SU-DHL-6 (cell line): ENCODE results near the gene RFLNA.

Experiments used
- EZH2phosphoT487 ChIP-seq: fragments of 200-600 bp; sonication (generic), shearing (Covaris generic); conservative IDR thresholded peaks from 2 replicates; pipeline ENCODE4 v1.6.1; 2018; ENCODE audit warnings: mild to moderate bottlenecking, antibody characterized with exemption, low read length, moderate library complexity, mixed read lengths
- TF ChIP-seq, protein P1 (sequence below): fragments of 200-600 bp; sonication (generic); IDR thresholded peaks from one replicate; pipeline ENCODE4 v1.5.1; 2017; ENCODE audit warnings: antibody characterized with exemption, mild to moderate bottlenecking, low read length, moderate library complexity; ENCODE audit not compliant: insufficient read depth, poor library complexity, severe bottlenecking

DNA sequence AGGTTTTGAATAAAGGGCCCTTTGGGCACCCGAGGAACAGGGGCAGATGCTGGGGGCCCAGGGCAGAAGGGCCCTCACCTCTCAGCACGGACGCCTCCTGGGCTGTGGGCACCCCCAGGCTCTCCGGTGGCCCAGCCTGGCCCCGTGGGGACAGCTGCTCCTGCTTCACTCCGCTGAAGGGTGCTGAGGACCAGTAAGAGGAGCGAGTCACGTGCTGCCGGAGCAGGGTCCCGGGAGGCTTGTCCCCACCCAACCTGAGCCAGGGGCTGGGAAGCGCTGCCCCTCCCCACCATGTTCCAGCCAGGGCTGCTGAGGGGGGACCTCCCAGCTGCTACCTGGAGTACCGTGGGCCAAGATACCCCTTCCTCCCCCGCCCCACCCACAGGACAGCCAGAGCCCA, 59.5 kb downstream of the RFLNA start:
- TF ChIP-seq, protein P1, sequence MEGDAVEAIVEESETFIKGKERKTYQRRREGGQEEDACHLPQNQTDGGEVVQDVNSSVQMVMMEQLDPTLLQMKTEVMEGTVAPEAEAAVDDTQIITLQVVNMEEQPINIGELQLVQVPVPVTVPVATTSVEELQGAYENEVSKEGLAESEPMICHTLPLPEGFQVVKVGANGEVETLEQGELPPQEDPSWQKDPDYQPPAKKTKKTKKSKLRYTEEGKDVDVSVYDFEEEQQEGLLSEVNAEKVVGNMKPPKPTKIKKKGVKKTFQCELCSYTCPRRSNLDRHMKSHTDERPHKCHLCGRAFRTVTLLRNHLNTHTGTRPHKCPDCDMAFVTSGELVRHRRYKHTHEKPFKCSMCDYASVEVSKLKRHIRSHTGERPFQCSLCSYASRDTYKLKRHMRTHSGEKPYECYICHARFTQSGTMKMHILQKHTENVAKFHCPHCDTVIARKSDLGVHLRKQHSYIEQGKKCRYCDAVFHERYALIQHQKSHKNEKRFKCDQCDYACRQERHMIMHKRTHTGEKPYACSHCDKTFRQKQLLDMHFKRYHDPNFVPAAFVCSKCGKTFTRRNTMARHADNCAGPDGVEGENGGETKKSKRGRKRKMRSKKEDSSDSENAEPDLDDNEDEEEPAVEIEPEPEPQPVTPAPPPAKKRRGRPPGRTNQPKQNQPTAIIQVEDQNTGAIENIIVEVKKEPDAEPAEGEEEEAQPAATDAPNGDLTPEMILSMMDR = no peak
- no peak for TF ChIP-seq EZH2phosphoT487
